HL-60/S4 treated with phorbol 12-myristate 13-acetate at 8.2 ng/mL for 4 days and 3 days (cell line): ENCODE measurements around the gene DNLZ.
"Not testable (repeated sequence)": the region's sequence is repeated elsewhere in the genome, so short reads cannot be mapped to it uniquely, and the experiment has no call there.

Source experiments
- in situ Hi-C: fragments of 300-500 bp; cut with MboI; formaldehyde crosslinking; loops from 2 replicates; pipeline ENCODE4 v1.15.0; 2022; ENCODE audit warnings: low sequenced_read_pairs

Gene DNLZ

GRCh38 chr9:136322756-136323330 is 40.7 kb downstream of the DNLZ start:
- in situ Hi-C loops: no loop called here

- in situ Hi-C loops: no loop called here
Observed at GRCh38 chr9:136321561-136321960, 42.0 kb downstream of the DNLZ start.

- in situ Hi-C loops: not testable (repeated sequence)
Observed at GRCh38 chr9:136320972-136321371, 42.6 kb downstream of the DNLZ start.

GRCh38 chr9:136319955-136320354 is 43.6 kb downstream of the DNLZ start:
- in situ Hi-C loops: not testable (repeated sequence)

- in situ Hi-C loops: not testable (repeated sequence)
Observed at GRCh38 chr9:136319244-136319643, 44.3 kb downstream of the DNLZ start.

GRCh38 chr9:136318776-136319241 is 44.7 kb downstream of the DNLZ start:
- in situ Hi-C loops: no loop called here

GRCh38 chr9:136318111-136318775 is 45.3 kb downstream of the DNLZ start:
- in situ Hi-C loops: no loop called here

- in situ Hi-C loops: no loop called here
Observed at GRCh38 chr9:136317695-136318094, 45.8 kb downstream of the DNLZ start.

- in situ Hi-C loops: no loop called here
Observed at GRCh38 chr9:136316896-136317676, 46.5 kb downstream of the DNLZ start.

- in situ Hi-C loops: no loop called here
Observed at GRCh38 chr9:136316271-136316751, 47.2 kb downstream of the DNLZ start.

- in situ Hi-C loops: no loop called here
Observed at GRCh38 chr9:136314944-136315343, 48.6 kb downstream of the DNLZ start.

- in situ Hi-C loops: no loop called here
Observed at GRCh38 chr9:136314056-136314416, 49.5 kb downstream of the DNLZ start.

GRCh38 chr9:136313111-136314055 is 50.2 kb downstream of the DNLZ start:
- in situ Hi-C loops: no loop called here

GRCh38 chr9:136312436-136312835 is 51.1 kb downstream of the DNLZ start:
- in situ Hi-C loops: no loop called here

GRCh38 chr9:136312009-136312375 is 51.6 kb downstream of the DNLZ start:
- in situ Hi-C loops: no loop called here

GRCh38 chr9:136311051-136312008 is 52.2 kb downstream of the DNLZ start:
- in situ Hi-C loops: no loop called here

GRCh38 chr9:136310273-136311030 is 53.1 kb downstream of the DNLZ start:
- in situ Hi-C loops: no loop called here

- in situ Hi-C loops: no loop called here
Observed at GRCh38 chr9:136309806-136310220, 53.7 kb downstream of the DNLZ start.
